HUES64 (cell line): Measurements from ENCODE around the gene GALNT17.
"Not testable (repeated sequence)": the region's sequence is repeated elsewhere in the genome, so short reads cannot be mapped to it uniquely, and the experiment has no call there.

ENCODE experiments used
- H3K27ac ChIP-seq: 2 replicates; pipeline ENCODE4 v1.7.0; 2013; ENCODE audit warnings: low read depth, low read length, inconsistent platforms
- H3K27me3 ChIP-seq: 2 replicates; pipeline ENCODE4 v1.6.1; 2013; ENCODE audit warnings: mild to moderate bottlenecking, low read length; ENCODE audit not compliant: insufficient read depth
- H3K36me3 ChIP-seq: 2 replicates; pipeline ENCODE4 v1.6.1; 2013; ENCODE audit warnings: mild to moderate bottlenecking, low read length; ENCODE audit not compliant: insufficient read depth
- H3K4me1 ChIP-seq: 2 replicates; pipeline ENCODE4 v1.6.1; 2013; ENCODE audit warnings: mild to moderate bottlenecking, low read length, moderate library complexity; ENCODE audit not compliant: insufficient read depth
- H3K4me3 ChIP-seq: 2 replicates; pipeline ENCODE4 v1.5.1; 2013; ENCODE audit warnings: mild to moderate bottlenecking, low read length, moderate library complexity
- H3K9ac ChIP-seq: 2 replicates; pipeline ENCODE4 v1.6.1; 2013; ENCODE audit warnings: mild to moderate bottlenecking, low read depth, low read length
- H3K9me3 ChIP-seq: 2 replicates; pipeline ENCODE4 v1.6.1; 2013; ENCODE audit warnings: low read depth, low read length; ENCODE audit not compliant: insufficient read depth
- WGBS: fragments of 150-250, 120-280 bp; methylation state at CpG from one replicate; pipeline ENCODE4 v1.1.7; 2013; ENCODE audit warnings: missing lambda C conversion rate; 5-methylcytosine and 5-hydroxymethylcytosine counted together

The GALNT17 gene

DNA sequence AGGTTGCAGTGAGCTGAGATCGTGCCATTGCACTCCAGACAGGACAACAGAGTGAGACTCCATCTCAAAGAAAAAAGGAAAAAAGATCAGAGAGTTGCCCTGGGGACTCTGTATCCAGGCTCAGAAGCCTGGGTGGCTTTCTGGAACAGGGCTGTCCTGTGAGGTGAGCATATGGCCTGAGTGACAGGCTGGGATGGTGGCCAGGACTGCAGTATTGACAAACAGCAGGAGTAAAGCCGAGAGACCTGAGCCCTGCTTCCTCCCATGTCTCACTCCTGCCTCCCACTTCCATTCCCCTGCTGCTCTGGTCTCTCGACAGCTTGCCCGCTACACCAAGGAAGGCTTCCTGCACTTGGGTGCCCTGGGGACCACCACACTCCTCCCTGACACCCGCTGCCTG is 578.5 kb downstream of the GALNT17 start:
- WGBS: 95% methylated on average over 5 of the region's 5 CpGs
- H3K36me3 ChIP-seq: peaks cover 8% of the 10 kb centered on the region; the same call in 1 of the 2 replicates
- no peaks in the 10 kb centered on the region for H3K27me3 ChIP-seq
- H3K9me3 ChIP-seq: peaks cover 6% of the 10 kb centered on the region; the same call in 1 of the 2 replicates
- H3K27ac ChIP-seq: no peak overlapping the region
- no peak overlapping the region for H3K4me3 ChIP-seq
- H3K9ac ChIP-seq: no peak overlapping the region
- H3K4me1 ChIP-seq: no peaks in the 10 kb centered on the region

- Histone ChIP-seq H3K4me1 (peaks cover 8% of the 10 kb centered on the region; the same call in 1 of the 2 replicates), H3K9ac (no peak overlapping the region), H3K9me3 (no peaks in the 10 kb centered on the region), H3K36me3 (peaks cover 8% of the 10 kb centered on the region; the same call in 1 of the 2 replicates), H3K27ac (no peak overlapping the region), H3K4me3 (no peak overlapping the region), H3K27me3 (no peaks in the 10 kb centered on the region)
- 92% methylated on average over 9 of the region's 9 CpGs for WGBS
Measured at GRCh38 chr7:71712653-71713180, 580.8 kb downstream of the GALNT17 start.

DNA sequence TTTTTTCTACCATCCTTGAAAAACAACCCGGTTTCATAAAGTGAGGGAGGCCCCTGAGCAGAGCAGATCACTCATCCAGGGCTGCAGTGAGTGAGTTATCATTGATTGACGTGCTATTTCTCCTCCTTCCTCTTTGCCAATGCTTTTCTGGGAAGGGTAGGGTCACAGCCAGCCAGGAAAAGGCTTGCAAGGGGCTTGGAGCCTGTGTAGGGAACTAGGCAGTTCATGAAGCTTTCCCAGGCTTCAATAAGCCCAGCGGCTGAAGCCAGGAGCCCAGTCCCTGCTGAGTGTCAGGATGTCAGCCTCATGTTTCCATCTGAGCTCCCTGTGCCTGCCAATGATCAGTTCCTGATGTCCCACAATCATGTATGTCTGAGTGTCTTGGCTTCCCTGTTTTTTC is 584.7 kb downstream of the GALNT17 start:
- Histone ChIP-seq H3K9ac (no peak overlapping the region), H3K36me3 (peaks cover 5% of the 10 kb centered on the region; the same call in 1 of the 2 replicates), H3K9me3 (peaks cover 12% of the 10 kb centered on the region), H3K4me1 (peaks cover 8% of the 10 kb centered on the region; the same call in 1 of the 2 replicates), H3K27me3 (no peaks in the 10 kb centered on the region), H3K4me3 (no peak overlapping the region), H3K27ac (no peak overlapping the region)
- WGBS: 59% methylated on average over 3 of the region's 3 CpGs

DNA sequence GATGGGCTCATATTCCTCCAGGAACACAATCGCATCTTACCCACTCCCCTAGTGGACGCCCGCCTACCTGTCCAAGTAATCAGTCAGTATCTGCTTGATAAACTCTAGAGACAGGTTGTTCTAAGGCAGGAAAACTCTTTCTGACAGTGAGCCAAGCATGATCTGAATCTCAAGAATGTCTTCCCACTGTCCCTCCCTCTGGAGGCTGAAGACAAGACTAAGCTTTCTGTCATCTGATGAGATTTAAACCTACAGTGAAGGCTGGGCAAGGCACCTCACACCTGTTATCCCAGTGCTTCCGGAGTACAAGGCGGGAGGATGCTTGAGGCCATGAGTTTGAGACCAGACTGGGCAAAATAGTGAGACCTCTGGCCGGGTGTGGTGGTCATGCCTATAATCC is 586.6 kb downstream of the GALNT17 start:
- no peaks in the 10 kb centered on the region for H3K27me3 ChIP-seq
- WGBS: 91% methylated on average over 6 of the region's 6 CpGs

GRCh38 chr7:71721742-71722141 is 589.8 kb downstream of the GALNT17 start:
- Histone ChIP-seq H3K36me3 (no peaks in the 10 kb centered on the region), H3K4me3 (no peak overlapping the region), H3K27me3 (no peaks in the 10 kb centered on the region), H3K27ac (no peak overlapping the region), H3K4me1 (peaks cover 4% of the 10 kb centered on the region; the same call in 1 of the 2 replicates), H3K9ac (no peak overlapping the region), H3K9me3 (peaks cover 12% of the 10 kb centered on the region)
- 97% methylated on average over 2 of the region's 3 CpGs for WGBS

More for the DNA sequence above, 586.6 kb downstream of the GALNT17 start:
- Histone ChIP-seq H3K27ac (no peak overlapping the region), H3K9me3 (peaks cover 12% of the 10 kb centered on the region), H3K36me3 (no peaks in the 10 kb centered on the region), H3K9ac (no peak overlapping the region), H3K4me3 (no peak overlapping the region), H3K4me1 (peaks cover 8% of the 10 kb centered on the region; the same call in 1 of the 2 replicates)

- Histone ChIP-seq H3K27ac (no peak overlapping the region), H3K4me3 (no peak overlapping the region), H3K36me3 (no peaks in the 10 kb centered on the region), H3K27me3 (no peaks in the 10 kb centered on the region), H3K4me1 (no peaks in the 10 kb centered on the region), H3K9ac (no peak overlapping the region), H3K9me3 (peaks cover 12% of the 10 kb centered on the region)
- 78% methylated on average over 7 of the region's 7 CpGs for whole genome bisulfite sequencing
Measured at GRCh38 chr7:71723859-71724258, 591.9 kb downstream of the GALNT17 start.

GRCh38 chr7:71727347-71727746 is 595.4 kb downstream of the GALNT17 start:
- Histone ChIP-seq H3K27me3 (no peaks in the 10 kb centered on the region), H3K4me1 (peaks cover 3% of the 10 kb centered on the region; the same call in 1 of the 2 replicates), H3K9me3 (0 out of 2 replicates have a peak, but pooled peaks cover 3% of the 10 kb centered on the region), H3K9ac (no peak overlapping the region), H3K27ac (no peak overlapping the region), H3K4me3 (no peak overlapping the region), H3K36me3 (no peaks in the 10 kb centered on the region)
- 90% methylated on average over 1 of the region's 1 CpG for WGBS

DNA sequence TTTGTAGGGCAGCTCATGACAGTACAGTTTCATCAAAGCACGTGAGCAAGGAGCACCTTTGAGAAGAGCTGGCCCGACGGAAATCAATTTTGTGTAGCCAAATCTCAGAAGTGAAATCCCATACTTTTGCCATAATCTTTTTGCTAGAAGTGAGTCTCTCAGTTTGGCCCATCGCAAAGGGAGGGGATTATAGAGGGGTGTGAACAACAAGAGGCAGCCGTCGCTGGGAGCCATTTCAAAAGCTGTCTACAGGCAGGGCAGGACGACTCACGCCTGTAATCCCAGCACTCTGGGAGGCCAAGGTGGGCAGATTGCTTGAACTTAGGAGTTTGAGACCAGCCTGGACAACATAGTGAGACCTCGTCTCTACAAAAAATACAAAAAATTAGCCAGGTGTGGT is 599.8 kb downstream of the GALNT17 start:
- 92% methylated on average over 9 of the region's 9 CpGs for WGBS
- H3K36me3 ChIP-seq: no peaks in the 10 kb centered on the region
- no peak overlapping the region for H3K9ac ChIP-seq
- H3K4me1 ChIP-seq: peaks cover 7% of the 10 kb centered on the region; the same call in 1 of the 2 replicates
- 0 out of 2 replicates have a peak, but pooled peaks cover 3% of the 10 kb centered on the region for H3K9me3 ChIP-seq
- H3K4me3 ChIP-seq: no peak overlapping the region
- no peaks in the 10 kb centered on the region for H3K27me3 ChIP-seq
- no peak overlapping the region for H3K27ac ChIP-seq

DNA sequence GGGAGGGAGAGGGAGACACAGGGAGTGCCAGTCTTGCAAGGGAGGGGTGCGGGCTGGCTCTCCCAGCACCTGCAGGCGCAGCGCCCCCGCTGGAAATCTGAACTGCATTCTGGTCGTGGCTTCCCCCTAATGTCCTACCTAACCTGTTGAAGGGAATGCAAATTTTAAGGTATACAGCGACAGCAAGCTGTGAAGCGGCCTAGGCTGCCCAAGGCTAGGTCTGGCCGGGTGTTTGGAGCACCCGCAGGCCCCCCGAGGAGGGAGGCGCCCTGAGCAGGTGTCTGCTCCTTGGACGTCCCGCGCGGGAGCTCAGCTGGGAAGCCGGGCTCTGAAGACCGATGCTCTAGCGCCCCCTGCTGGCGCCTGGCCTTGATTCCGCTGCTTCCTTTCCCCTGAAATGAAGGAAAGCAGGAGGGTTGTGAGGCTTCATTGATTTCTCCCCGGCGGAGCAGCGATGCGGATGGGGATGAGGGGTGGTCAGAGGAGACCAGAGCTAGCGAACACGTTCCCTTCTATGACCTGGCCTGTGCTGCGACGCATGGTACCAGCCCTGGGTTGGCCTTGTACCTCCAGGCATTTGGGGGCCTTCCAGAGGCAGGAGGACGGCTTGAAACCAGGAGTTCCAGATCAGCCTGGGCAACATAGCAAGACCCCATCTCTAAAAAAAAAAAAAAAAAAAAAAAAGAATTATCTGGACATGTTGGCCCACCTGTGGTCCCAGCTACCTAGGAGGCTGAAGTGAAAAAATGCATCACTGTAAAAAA is 601.3 kb downstream of the GALNT17 start:
- 0 out of 2 replicates have a peak, but pooled peaks cover 3% of the 10 kb centered on the region for H3K9me3 ChIP-seq
- H3K9ac ChIP-seq: no peak overlapping the region
- no peaks in the 10 kb centered on the region for H3K27me3 ChIP-seq
- peak overlapping the region; percentile 54 for H3K4me3 ChIP-seq
- 10% methylated on average over 29 of the region's 29 CpGs for WGBS
- H3K4me1 ChIP-seq: peaks cover 7% of the 10 kb centered on the region; the same call in 1 of the 2 replicates
- H3K27ac ChIP-seq: 0 out of 2 replicates have a peak overlapping the region, but pooled peaks have one; percentile 36
- H3K36me3 ChIP-seq: no peaks in the 10 kb centered on the region

DNA sequence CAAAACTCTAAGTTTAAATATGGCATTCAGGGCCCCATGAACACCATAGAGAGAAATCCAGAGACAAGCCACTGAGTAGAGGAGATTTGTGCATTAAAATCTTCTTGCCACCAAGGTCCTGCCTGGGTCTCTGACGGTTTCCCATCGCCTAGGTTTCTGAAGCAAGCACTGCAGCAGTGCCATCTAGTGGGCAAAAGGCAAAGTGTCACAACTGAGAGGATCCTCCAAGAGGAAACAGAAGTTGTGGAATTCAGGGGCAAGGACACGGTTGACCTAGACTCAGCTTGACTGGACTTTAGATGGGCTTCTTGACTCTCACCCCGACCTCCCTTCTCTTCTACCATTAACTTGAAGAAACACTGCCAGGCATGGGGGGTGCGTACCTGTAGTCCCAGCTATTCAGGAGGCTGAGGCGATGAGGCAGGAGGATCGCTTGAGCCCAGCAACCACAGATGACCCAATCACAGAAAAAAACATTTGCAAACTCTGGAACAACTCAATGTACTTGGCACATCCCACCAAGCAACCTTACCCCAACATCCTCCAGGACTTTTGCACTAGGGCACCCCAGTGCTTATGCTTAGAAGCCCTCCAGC is 604.1 kb downstream of the GALNT17 start:
- 40% methylated on average over 7 of the region's 7 CpGs for WGBS
- Histone ChIP-seq H3K36me3 (no peaks in the 10 kb centered on the region), H3K27me3 (no peaks in the 10 kb centered on the region), H3K27ac (no peak overlapping the region), H3K4me1 (peaks cover 22% of the 10 kb centered on the region), H3K9ac (no peak overlapping the region), H3K4me3 (no peak overlapping the region), H3K9me3 (0 out of 2 replicates have a peak, but pooled peaks cover 2% of the 10 kb centered on the region)

DNA sequence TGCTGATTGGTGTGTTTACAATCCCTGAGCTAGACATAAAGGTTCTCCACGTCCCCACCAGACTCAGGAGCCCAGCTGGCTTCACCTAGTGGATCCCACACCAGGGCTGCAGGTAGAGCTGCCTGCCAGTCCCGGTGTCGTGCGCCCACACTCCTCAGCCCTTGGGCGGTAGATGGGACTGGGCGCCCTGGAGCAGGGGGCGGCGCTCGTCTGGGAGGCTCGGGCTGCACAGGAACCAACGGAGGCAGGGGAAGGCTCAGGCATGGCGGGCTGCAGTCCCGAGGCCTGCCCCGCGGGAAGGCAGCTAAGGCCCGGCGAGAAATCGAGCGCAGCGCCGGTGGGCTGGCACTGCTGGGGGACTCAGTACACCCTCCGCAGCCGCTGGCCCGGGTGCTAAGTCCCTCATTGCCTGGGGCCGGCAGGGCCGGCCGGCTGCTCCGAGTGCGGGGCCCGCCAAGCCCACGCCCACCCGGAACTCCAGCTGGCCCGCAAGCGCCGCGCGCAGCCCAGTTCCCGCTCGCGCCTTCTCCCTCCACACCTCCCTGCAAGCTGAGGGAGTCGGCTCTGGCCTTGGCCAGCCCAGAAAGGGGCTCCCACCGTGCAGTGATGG is 606.1 kb downstream of the GALNT17 start:
- H3K36me3 ChIP-seq, H3K9me3 ChIP-seq, H3K27ac ChIP-seq, H3K4me3 ChIP-seq, H3K27me3 ChIP-seq, H3K9ac ChIP-seq: not testable (repeated sequence)
- WGBS: 91% methylated on average over 42 of the region's 42 CpGs
- peaks cover 15% of the 10 kb centered on the region for H3K4me1 ChIP-seq
